Esophagus muscularis mucosa (tissue), 4 donors: ENCODE measurements around the gene CSNK1D.

ENCODE experiments used
- EP300 ChIP-seq: sonication (generic); formaldehyde crosslinking; IDR thresholded peaks from one replicate; pipeline ENCODE4 v1.6.1; 2017; ENCODE audit warnings: antibody characterized with exemption
- POLR2A ChIP-seq: fragments of 450-650 bp; IDR thresholded peaks from one replicate; pipeline ENCODE4 v1.6.1; 2017; ENCODE audit warnings: antibody characterized with exemption, moderate library complexity, mild to moderate bottlenecking, low read depth
- POLR2AphosphoS5 ChIP-seq, 2 donors: sonication (generic); formaldehyde crosslinking; IDR thresholded peaks; one replicate each; pipeline ENCODE4 v1.6.1; 2017; ENCODE audit warnings: antibody characterized with exemption in 2 of 2
- TF ChIP-seq, protein P1 (sequence below), 3 experiments: fragments of 200-600 bp in 2 of 3; fragments of 450-650 bp in 1 of 3; sonication (generic) in 2 of 3; IDR thresholded peaks; one replicate each; pipeline ENCODE4 v1.5.1; 2017 to 2019; ENCODE audit warnings: antibody characterized with exemption in 3 of 3, mild to moderate bottlenecking in 2 of 3, moderate library complexity in 1 of 3

- TF ChIP-seq, protein P1, sequence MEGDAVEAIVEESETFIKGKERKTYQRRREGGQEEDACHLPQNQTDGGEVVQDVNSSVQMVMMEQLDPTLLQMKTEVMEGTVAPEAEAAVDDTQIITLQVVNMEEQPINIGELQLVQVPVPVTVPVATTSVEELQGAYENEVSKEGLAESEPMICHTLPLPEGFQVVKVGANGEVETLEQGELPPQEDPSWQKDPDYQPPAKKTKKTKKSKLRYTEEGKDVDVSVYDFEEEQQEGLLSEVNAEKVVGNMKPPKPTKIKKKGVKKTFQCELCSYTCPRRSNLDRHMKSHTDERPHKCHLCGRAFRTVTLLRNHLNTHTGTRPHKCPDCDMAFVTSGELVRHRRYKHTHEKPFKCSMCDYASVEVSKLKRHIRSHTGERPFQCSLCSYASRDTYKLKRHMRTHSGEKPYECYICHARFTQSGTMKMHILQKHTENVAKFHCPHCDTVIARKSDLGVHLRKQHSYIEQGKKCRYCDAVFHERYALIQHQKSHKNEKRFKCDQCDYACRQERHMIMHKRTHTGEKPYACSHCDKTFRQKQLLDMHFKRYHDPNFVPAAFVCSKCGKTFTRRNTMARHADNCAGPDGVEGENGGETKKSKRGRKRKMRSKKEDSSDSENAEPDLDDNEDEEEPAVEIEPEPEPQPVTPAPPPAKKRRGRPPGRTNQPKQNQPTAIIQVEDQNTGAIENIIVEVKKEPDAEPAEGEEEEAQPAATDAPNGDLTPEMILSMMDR (IDR thresholded peaks at IDR 0.05): no peak
- TF ChIP-seq POLR2A (no peak), POLR2AphosphoS5 (IDR thresholded peaks at IDR 0.05) (no peak), EP300 (no peak)
Observed at GRCh38 chr17:82202981-82203380, 70.5 kb downstream of the CSNK1D start.
